ENCODE measurements around the gene ZBED6.

GRCh38 chr1:203789966-203790365, 5.5 kb upstream of the ZBED6 start:
- no peak for TF ChIP-seq POLR2A (IDR thresholded peaks at IDR 0.05; ENCODE audit: low read depth, low read length)
- TF ChIP-seq CTCF (conservative IDR thresholded peaks at IDR 0.05; ENCODE audit: low read depth, low read length), result no peak
- no peak for TF ChIP-seq NFE2L2 (IDR thresholded peaks at IDR 0.05; ENCODE audit: low read depth, low read length)
- no peak for TF ChIP-seq BHLHE40 (IDR thresholded peaks at IDR 0.05; ENCODE audit: low read depth, low read length)
- TF ChIP-seq RAD21 (IDR thresholded peaks at IDR 0.05; ENCODE audit: low read length), result no peak
- no peak for TF ChIP-seq USF2 (IDR thresholded peaks at IDR 0.05; ENCODE audit: low read depth, low read length)
- TF ChIP-seq MAZ (IDR thresholded peaks at IDR 0.05; ENCODE audit: borderline replicate concordance, low read depth, low read length), result no peak
- TF ChIP-seq CEBPB (IDR thresholded peaks at IDR 0.05; ENCODE audit: low read depth, low read length), result no peak
- no peak for TF ChIP-seq CHD1 (IDR thresholded peaks at IDR 0.05; ENCODE audit: low read depth, low read length)
- TF ChIP-seq MXI1 (IDR thresholded peaks at IDR 0.05; ENCODE audit: borderline replicate concordance, low read depth, low read length), result no peak
- no peak for TF ChIP-seq RFX5 (IDR thresholded peaks at IDR 0.05; ENCODE audit: low read depth, low read length)
- no peak for TF ChIP-seq RCOR1 (IDR thresholded peaks at IDR 0.05; ENCODE audit: insufficient replicate concordance, low read length)
- no peak for TF ChIP-seq SMC3 (IDR thresholded peaks at IDR 0.05; ENCODE audit: low read depth, low read length)
- no peak for TF ChIP-seq ELK1 (IDR thresholded peaks at IDR 0.05; ENCODE audit: borderline replicate concordance, low read depth, low read length)

Data from IMR-90 (cell line).